Body of pancreas (tissue), 4 donors: ENCODE data around the gene SIPA1.
A peak's percentile ranks its signal among the peaks of the same experiment; 100 is the strongest.

Source experiments
- POLR2A ChIP-seq, 3 donors: fragments of 450-650 bp; IDR thresholded peaks; one replicate each; pipeline ENCODE4 v1.6.1; 2016; ENCODE audit warnings: antibody characterized with exemption in 3 of 3, mild to moderate bottlenecking in 2 of 3
- TF ChIP-seq, protein P1 (sequence below), 7 experiments: fragments of 450-650 bp in 4 of 7; fragments of 200-600 bp in 3 of 7; sonication (generic) in 3 of 7; IDR thresholded peaks; one replicate each; pipeline ENCODE4 v1.5.1; 2016 to 2019; ENCODE audit warnings: antibody characterized with exemption in 7 of 7

DNA sequence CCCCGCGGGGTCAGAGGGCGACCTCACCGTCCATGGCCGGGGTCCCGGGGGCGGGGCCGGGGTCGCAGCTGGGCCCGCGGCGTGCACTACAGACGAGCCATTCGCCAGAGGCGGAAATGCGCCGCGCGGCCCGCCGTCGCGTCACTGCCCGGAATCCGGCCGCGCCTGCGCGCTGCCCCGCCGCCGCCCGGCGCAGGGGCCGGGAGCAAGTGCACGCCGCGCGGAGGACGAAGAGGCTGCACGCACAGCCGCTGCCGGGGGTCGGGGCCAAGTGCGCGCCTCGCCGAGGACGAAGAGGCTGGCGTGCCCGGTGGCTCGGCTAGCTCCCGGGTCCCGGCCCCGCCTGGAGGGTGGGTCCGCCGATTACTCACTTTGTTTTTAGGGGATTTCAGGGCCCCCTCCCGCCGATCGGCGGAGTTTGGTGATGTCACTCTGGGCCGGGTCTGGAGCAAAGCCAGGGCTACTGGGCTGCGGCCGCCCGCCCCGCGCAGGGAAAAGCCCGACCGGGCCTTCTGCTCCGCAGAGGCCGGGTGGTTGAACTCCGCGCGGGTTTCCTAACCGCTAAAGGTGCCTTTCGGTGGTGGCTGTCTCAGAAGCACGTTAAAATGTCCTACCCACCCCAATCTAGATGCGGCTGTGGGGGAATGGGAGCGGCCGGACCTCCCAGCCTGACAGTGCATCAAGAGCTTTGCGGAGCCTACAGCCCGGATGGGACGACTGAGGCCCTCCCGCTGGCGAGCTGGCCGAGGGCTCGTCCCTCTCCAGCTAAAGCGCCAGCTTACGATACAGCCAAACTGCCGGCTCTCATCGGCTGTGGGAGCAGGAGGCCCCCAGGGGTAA lies 25.1 kb downstream of the SIPA1 start, which contains the start of gene RELA:
- peak; percentile 83 to 96 (median 95) for TF ChIP-seq POLR2A (IDR thresholded peaks at IDR 0.05)
- TF ChIP-seq, protein P1, sequence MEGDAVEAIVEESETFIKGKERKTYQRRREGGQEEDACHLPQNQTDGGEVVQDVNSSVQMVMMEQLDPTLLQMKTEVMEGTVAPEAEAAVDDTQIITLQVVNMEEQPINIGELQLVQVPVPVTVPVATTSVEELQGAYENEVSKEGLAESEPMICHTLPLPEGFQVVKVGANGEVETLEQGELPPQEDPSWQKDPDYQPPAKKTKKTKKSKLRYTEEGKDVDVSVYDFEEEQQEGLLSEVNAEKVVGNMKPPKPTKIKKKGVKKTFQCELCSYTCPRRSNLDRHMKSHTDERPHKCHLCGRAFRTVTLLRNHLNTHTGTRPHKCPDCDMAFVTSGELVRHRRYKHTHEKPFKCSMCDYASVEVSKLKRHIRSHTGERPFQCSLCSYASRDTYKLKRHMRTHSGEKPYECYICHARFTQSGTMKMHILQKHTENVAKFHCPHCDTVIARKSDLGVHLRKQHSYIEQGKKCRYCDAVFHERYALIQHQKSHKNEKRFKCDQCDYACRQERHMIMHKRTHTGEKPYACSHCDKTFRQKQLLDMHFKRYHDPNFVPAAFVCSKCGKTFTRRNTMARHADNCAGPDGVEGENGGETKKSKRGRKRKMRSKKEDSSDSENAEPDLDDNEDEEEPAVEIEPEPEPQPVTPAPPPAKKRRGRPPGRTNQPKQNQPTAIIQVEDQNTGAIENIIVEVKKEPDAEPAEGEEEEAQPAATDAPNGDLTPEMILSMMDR (IDR thresholded peaks at IDR 0.05): peak in 3 of 7 experiments; percentile 8 to 39 (median 30)
